HG02571 (cell line): Measurements from ENCODE around the gene INSIG1.

ENCODE experiments used
- ATAC-seq: cut with Tn5 transposase; IDR thresholded peaks from one replicate; pipeline ENCODE4 v1.9.1; 2021; ENCODE audit warnings: mild to moderate bottlenecking, moderate library complexity; ENCODE audit not compliant: unreplicated experiment

Gene INSIG1

DNA sequence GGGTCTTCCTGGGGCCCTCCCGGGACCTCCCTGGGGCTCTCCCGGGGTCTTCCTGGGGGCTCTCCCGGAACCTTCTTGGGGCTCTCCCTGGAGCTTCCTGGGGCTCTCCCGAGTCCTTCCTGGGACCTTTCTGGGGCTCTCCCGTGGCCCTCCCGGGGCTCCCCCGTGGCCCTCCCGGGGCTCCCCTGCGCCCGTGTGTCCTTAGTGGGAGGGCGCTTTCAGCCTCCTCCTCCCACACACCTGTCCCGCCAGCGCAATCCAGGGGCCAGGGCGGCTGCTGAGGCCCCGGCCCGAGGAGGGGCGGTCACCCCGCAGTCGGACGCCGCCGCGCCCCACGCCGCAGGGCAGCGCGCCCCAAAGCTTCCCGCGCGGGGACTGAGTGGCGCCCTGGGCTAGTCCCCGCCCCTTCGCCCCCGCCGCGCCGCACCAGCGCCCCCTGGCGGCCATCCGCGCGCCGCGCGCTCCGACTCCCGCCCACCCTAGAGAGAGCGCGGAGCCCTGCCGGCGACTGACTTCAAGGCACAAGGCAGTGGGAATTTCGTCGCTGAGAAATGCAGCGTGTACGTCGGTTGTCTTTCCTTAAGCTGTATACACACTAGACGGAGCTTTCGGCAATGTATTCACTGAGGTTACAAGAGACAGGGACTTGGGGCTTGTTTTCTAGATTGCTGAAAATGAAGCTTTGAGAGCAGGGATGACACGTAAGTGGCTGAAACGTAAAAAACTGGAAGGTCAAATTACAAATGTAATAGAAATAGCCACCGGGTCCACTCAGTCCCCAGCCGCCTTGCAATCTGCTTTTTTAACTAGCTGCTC, 47.1 kb downstream of the INSIG1 start:
- peak; percentile 81 for ATAC-seq

DNA sequence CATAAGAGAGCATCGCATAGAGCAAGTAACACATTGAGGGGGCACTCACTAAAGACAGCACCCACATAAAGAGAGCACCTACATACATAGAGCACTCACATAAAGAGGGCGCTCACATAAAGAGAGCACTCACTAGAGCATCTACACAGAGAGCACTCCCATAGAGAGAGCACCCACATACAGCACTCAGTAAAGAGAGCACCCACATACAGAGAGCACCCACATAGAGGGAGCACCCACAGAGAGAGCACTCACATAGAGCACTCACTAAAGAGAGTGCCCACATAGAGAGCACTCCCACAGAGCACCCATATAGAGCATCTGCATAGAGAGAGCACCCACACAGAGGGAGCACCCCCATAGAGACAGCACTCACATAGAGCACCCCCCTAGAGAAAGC, 47.8 kb downstream of the INSIG1 start:
- ATAC-seq = no peak

DNA sequence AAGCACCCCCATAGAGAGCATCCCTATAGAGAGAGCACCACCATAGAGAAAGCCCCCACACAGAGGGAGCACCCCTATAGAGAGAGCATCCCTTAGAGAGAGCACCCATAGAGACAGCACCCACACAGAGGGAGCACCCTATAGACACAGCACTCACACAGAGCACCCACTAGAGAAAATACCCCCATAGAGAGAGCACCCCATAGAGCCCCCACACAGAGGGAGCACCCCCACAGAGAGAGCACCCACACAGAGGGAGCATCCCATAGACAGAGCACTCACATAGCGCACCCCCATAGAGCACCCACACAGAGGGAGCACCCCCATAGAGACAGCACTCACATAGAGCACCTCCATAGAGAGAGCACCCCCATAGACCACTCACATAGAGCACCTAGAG, 48.6 kb downstream of the INSIG1 start:
- no peak for ATAC-seq

DNA sequence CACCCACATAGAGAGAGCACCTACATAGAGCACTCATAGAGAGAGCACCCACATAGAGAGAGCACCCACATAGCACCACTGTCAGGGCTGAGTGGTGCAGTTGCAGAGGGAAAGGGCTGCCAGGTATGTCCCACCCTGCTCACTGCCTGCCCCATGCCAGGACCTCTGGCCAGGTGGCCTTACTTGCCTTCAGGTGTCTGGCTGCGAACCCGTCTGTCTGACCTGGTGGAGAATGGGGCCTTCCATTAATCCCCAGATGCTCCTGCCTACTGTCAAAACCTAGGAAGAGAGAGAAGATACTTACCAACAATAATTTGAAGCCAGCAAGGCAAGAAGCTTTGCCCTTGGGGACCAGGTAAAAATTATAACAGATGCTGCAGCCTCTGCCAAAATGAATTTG, 51.1 kb downstream of the INSIG1 start:
- ATAC-seq = no peak

DNA sequence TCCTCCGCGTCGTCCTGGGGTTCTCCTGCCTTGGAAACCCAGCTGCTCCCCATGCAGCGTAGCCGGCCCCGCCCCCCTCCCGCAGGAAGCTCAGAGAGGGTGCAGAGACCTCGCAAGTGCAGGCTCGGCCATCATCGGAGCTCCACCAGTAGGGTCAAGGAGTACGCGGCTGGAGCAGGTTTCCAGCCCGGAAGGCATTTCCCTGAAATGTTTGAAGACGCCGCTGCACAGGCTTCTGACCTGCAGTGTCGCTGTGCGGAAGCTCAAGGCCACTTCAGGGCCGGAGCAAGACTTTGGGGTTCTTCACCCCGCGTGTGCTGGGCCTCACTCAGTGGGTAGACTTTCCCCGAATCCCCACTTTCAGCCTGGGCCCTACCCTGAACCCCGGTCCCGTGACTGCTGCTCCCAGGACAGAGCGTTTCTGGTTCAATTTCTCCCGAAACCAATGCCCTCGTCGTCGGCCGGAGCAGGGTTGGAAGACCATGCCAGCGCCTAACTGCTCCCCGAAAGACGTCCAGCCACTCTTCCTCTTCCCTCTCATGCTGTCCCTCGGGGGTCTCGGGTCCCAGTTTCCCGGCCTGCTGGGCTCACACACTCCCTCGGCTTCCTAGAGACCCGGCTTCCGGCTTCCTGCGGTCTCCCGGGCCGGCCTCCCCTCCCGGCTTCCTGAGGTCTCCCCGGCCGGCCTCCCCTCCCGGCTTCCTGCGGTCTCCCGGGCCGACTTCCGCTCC, 52.1 kb downstream of the INSIG1 start:
- no peak for ATAC-seq

DNA sequence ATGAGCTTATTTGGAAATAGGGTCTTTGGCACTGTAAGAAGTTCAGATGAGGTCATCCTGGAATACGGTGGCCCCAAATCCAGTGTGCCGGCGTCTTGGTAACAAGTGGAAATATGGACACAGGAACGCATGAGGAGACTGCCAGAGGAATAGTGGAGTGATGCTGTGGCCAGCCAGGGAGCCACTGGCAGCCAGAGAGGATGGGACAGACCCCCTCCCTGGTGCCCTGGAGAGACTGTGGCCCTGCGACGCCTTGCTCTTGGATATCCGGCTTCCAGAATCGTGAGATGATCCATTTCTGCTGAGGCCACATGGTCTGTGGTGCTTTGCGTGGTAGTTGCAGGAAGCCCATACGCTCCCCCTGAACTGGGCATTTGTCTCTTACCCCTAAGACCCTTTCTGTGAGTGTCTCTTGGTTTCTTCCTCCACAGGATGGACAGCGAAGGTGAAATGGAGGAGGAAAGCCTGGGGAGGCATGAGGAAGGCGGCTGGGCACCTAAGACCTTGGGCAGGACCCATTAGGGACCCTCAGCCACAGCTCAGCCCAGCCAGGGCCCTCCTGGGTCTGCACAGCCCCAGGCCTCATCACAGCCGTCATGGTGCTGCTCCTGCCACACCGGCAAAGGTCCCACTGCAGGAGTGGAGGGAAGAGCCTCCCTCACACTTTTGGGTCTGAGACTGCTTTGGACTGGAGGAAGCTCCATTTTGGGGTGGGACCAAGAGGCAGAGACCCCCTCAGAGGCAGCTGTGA, 53.6 kb downstream of the INSIG1 start:
- ATAC-seq = no peak

DNA sequence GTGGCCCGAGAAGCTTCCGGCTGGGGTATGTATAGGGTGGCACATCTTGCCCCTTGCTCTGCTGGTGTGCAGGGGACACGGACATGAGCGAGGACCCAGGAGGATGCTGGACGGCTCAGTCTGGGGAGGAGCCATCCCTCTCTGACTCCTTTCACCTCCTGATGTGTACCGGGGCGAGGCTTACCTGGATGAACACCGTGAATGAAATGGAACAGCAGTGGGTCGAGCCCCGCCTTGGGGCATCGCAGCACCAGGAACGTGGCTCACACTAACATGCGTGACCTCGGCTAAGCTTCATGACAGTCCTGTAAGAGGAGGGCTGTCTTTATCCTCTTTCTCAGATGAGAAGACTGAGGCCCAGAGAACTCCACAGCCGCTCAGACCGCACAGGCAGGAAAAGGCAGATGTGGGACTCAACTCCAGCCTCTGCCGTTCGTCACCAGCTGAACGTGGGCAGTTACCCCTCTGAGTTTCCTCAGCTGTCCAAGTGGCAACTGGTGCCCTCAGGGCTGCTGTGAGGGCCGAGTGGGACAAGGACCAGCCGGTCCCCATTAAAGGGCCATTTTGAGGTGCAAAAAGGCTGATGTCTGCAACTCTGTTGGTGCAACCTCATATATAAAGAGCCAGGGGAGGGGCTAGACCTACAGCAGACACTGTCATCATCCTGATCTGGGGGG, 54.5 kb downstream of the INSIG1 start:
- ATAC-seq = no peak

DNA sequence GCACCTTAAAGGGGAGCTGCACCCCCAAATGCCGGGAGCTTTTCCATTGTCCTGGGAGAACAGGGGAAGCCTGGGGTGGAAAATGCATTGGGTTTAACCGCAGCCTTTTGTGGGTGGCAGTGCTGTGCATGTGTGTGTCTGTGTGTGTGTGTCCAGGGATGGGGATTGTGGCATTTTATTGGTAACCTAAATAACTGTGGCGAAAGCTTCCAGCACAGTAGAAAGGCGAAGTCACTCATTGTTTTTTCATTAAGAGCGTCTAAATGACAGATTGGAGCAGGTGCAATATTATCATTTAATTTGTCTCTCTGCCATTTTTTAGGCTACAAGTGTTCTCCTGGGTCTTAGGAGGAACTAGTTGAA, 55.1 kb downstream of the INSIG1 start:
- no peak for ATAC-seq

DNA sequence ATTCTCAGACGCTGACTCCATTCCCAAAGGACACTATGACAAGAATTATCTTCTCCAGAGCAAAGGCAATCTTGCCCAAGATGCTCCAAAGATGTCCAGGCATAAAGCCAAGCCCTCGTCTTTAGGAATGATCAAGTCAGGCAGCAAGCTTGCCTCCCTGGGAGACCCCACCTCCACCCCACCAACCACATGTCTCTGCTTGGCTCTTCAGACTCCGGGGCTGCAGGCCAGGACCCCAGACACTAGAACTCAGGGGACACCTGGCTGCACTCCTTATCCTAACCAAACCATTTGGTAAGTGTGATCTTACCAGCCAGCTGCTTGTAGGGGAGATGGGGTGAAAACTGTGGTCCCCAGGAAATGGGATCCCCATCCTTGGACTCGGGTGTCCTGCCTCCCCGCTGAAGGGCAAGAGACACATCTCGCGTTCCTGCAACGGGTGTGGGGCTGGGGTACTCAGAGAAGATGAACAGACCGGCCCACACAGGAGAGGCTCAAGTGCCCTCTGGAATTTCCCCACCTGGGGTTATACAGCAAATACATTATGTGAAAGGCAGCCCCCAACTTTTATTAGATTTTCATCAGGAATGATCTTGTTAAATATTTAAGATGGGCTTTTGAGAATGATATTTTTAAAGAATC, 55.7 kb downstream of the INSIG1 start:
- ATAC-seq = no peak

DNA sequence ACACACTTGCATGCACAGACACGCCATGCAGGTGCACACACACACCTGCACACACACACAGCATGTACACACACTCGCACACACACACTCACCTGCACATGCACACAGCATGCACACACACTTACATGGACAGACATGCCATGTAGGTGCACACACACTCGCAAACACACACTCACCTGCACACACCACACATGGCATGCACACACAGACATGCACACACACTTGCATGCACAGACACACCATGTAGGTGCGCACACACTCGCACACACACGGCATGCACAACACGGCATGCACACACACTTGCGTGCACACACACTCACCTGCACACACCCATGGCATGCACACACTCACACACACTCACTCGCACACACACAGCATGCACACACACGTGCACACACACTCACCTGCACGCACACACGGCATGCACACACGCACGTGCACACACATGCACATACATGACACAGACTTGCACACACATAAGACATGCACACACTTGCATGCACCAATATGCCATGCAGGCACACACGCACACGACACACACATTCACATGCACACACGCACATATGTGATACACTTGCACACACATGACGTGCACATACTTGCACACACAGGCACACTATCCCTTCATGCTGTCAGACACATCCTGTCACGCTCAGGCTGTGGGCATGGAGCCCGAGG, 56.8 kb downstream of the INSIG1 start:
- ATAC-seq = no peak

DNA sequence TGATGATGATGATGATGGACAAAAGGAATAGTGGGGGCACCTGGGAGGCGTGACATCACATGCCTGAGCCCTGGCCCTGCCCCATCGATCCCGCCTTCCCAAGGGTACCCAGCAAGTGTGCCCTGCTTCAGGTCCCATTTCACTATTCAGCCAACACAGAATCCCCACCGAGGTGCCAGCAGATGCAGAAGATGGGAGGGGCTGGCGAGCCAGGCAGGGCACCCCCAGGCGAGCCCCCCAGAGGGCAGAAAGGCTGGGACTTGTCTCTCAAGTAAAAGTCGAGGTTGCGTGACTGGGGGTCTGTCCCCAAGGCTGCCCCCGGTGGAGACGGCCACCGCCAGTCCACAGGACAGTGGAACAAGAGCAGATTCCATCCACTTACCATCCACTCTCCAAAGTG, 57.5 kb downstream of the INSIG1 start:
- no peak for ATAC-seq

DNA sequence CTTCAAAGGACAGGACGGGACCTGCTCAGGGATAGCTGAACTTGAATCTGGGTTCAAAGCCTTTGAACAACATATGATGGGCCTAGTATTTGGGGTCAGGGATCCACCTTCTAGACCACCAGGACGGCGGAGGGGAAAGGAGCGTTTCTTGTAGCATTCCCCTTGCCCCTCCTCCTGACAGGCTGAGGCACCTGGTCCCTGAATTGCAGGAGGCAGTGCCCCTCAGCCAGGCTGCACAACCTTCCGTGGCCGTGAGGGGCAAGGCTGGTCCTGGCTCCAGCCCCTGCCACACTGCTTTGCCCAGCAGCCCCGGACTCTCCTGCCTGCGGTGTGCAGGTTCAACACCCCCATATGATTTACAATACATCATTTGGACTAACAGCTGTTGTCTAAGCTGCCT, 58.1 kb downstream of the INSIG1 start:
- no peak for ATAC-seq

DNA sequence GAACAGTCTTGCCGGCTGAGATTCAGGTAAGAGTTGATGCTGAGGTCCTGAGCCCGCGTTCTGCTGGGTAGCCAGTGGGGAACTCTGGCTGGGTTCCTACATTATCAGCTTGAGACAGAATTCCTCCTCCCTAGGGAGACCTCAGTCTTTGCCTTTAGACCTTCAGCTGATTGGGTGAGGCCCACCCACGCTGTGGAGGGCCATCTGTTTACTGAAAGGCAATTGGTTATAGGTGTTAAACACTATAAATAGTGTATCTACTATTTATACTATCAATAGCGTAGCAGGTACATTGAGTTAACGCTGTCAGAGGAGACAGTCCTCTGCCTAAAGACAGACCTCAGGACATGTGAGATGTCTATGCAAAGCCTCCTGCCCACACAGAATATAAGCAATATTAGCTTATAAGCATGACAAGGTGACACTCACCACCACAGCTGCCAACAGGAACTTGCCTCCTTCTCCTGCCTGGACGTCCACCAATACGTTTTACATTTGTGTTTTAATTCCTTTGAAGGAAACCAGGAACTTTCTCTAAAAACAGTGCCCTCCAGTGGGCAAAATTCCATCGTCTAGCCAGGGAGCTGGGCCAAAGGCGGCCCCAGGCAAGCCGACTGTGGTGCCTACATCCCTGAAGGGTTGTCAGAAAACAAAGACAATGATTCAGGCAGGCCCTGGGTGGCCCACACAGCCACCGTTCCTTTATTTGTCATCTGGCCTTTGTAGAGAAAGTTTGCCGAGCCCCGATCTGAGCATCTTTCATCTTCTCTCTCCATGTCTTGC, 58.8 kb downstream of the INSIG1 start:
- ATAC-seq = no peak

DNA sequence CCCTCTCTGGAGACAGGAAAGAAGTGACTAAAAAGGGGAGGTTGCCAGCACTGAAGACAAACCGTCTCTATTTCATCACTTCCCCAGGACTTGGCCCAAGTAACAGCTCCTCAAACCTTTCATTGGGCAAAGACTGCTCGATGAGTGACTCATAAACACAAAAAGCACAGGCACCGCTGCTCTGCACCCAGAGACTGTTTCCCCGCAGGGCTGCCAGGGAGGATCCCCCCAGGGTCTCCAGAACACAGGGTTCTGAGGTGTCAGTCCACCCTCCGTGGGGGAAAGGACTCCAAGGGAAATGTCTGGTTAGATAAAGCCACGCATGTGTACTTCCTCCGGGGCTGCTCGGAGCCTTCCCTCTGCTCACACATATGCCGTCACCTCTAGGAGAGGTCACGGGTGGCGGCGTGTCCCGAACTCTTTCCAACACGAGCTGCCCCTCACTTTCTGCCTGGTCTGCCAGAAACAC, 59.9 kb downstream of the INSIG1 start:
- ATAC-seq = no peak

DNA sequence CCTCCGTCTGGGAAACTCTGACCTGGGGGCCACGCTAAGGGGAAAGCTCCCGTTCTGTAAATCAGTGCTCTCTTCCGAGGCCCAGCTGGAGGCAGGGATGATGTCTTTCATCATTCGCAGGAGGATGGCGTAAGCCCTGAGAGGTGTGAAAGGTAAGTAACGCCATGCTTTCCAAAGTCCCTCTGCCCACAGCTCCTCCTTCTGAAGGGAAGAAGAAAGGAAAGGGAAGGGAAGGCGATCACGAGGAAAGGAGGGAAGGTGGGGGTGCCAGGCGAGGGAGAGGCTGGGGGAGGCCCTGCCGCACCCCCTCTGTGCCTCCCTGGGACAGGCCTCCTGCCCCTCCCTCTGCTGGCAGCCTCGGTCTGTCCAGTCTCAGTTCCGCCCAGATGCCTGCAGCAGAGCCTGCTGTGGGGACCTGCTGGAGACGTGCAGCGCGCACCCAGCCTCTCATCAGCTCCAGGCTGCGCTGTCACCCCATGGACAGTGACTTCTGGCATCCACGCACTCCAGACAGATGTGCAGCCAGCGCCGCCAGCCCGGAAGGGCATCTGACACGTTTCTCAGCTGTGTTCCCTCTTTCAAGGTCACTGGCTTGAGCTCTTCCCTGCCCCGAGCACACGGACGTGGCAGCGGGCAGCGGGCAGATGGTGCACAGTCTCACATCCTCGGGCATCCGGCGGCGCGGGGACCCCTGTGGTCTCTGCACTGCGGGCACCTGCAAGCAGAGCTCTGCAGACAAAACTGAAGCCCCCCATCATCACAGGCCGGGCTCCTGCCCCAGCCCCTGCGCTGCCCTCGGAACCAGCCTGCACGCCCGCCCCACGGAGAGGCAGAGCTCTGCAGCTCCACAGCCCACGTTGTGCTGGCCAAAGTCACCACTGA, 60.6 kb downstream of the INSIG1 start:
- ATAC-seq = no peak

DNA sequence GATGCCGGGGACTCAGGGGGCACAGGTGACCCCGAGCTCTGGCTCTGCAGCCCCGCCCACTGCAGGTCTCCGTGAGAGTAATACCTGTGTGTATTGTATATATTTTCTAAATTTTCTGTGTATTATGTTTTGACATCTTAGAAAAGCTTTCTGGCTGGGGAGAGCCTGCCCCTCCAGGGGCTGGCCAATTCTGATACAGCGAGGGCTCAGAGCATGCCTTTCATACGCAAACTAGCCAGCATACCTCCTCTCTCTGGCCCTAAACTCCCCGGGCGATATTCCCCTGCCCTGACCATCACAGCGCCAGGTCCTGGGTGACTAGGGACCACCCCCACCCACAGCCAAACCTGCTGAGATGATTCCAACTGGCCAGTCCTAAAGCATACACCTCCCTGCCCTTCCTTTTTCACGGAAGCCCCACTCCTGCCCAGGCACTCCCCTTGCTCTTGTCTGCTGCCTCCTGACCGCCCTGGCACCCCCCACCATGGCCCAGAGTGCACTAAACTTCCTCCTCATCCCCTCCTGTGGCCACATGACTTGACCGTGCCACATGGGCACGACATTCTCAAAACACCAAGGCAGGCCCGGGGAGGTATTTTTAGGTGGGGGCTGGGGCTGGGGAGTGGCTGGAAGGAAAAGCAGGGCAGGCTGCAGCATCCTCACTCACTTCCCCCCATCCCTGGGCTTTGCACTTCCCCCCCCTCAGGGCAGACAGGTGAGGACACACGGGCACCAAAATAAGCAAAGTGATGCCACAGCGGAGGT, 61.5 kb downstream of the INSIG1 start:
- no peak for ATAC-seq
